ENCODE measurements around the gene PRSS57.
"Not testable (repeated sequence)": the region's sequence is repeated elsewhere in the genome, so short reads cannot be mapped to it uniquely, and the experiment has no call there.

PRSS57 gene

DNA sequence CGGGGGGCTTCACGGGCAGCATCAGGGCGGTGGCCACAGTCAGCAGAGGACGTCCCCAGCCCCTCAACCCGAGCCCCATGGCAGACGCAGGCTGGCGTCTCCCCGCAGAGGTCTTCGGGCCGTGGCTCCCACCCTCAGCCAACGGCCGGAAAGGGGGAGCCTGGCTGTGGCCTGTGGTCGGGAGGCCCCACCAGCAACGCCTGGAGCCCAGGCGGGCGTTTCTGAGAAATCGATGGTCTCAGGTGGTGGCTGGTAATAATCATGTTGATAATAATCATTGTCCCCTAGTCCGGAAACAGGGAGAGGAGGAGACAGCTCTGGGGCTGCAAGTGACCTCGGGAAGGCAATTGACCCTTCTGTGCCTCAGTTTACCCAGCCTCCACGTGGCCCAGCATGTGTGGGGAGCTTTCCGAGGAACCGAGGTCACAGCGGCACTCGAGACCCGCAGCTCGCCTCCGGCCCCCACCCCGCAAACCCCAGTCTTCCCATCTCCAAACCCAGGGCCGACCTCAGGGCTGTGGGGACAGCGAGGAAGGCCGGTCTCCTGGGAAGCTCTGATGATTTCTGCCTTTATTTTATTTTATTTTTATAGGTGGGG, at the start of gene PRSS57:
Gene PRSS57, minus strand, starts transcription at position 101 of the 598 bp plus-strand sequence. Its CDS starts 22 bp downstream, at position 79.
- DNase-seq (ENCODE audit: extremely low spot score) = no peak
- ChIA-PET CTCF (no interaction called here), POLR2A (no interaction called here)
- TF ChIP-seq, protein P1, sequence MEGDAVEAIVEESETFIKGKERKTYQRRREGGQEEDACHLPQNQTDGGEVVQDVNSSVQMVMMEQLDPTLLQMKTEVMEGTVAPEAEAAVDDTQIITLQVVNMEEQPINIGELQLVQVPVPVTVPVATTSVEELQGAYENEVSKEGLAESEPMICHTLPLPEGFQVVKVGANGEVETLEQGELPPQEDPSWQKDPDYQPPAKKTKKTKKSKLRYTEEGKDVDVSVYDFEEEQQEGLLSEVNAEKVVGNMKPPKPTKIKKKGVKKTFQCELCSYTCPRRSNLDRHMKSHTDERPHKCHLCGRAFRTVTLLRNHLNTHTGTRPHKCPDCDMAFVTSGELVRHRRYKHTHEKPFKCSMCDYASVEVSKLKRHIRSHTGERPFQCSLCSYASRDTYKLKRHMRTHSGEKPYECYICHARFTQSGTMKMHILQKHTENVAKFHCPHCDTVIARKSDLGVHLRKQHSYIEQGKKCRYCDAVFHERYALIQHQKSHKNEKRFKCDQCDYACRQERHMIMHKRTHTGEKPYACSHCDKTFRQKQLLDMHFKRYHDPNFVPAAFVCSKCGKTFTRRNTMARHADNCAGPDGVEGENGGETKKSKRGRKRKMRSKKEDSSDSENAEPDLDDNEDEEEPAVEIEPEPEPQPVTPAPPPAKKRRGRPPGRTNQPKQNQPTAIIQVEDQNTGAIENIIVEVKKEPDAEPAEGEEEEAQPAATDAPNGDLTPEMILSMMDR (IDR thresholded peaks at IDR 0.05; ENCODE audit: control extremely low read depth, extremely low read depth, low read depth, missing control alignments) = no peak

DNA sequence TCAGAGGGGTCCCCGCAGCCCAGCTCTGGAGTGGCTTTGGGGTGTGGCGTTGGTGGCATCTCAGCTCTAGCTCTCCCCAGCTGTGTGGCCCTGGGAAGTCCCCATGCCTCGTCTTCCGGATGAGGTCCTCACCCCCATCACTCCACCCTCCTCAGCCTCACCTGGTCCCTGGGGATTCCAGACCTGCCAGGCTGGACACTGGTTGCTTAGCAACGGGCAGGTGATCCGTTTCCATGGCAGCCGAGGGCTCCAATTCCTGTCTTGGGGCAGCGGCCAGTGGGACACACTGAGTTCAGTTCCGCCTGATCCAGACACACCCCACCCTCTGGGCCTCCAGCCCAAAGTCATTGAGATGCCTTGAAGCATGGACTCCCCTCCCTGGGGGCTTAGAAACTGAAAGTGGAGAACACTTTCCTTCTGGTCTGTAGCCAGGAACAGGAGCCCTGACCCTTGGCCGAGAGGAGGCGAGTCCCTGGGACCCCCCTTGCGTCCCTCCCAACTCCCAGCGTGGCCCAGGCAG, 48.0 kb upstream of the PRSS57 start:
- ChIA-PET CTCF (interaction anchor here (1.6 kb wide), 1 partner anchor 9 kb away, joined by 5 read pairs; no protein-coding TSS in a partner anchor), POLR2A (no interaction called here)
- DNase-seq (ENCODE audit: extremely low spot score) = peak; percentile 59
- TF ChIP-seq, protein P1 (IDR thresholded peaks at IDR 0.05; ENCODE audit: control extremely low read depth, extremely low read depth, low read depth, missing control alignments) = no peak

DNA sequence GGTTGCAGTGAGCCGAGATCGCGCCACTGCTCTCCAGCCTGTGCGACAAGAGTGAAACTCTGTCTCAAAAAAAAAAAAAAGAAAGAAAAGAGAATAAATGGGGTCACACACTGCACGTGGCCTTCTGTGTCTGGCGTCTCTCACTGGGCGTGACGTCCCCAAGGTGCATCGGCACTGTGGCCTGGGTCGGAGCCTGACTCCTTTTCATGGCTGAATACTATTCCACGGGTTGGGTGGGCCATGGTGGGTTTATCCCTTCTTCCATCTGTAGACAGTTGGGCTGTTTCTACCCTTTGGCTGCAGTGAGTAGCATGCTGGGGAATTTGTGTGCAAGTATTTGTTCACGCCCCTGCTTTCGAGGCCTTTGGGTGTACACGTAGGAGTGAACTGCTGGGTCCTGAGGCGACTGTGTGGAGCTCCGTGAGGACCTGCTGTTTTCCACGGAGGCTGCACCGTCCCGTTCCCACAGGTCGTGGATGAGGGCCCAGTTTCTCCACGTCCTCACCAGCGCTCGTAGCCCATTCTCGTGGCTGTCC, 47.4 kb upstream of the PRSS57 start:
- no peak for DNase-seq (ENCODE audit: extremely low spot score)
- ChIA-PET CTCF (no interaction called here), POLR2A (no interaction called here)
- TF ChIP-seq, protein P1 (IDR thresholded peaks at IDR 0.05; ENCODE audit: control extremely low read depth, extremely low read depth, low read depth, missing control alignments) = no peak

DNA sequence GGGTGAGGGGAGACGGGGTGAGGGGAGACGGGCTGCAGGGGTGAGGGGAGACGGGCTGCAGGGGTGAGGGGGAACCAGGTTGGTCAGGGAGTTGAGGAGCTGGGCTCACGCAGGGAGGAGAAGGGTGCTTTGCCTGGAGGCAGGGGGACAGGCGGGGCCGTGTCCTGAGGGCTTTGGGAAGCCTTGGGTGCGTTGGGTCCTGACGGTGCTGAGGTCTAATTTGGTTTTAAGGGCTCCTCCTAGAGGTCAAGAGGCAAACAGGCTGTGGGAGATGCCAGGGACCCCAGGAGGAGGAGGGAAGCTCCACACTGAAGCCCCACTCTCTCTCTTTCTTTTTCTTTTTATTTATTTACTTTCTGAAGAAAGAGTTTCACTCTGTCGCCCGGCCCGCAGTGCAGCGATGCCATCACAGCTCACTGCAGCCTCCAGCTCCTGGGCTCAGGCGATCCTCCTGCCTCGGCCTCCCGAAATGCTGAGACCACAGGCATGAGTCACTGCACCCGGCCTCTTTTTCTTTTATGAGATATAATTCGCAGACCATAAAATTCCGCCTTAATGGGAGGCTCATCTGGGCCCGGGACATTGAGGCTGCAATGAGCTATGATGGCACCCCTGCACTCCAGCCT, 46.4 kb upstream of the PRSS57 start:
- CTCF ChIA-PET = no interaction called here
- TF ChIP-seq, protein P1 (IDR thresholded peaks at IDR 0.05; ENCODE audit: control extremely low read depth, extremely low read depth, low read depth, missing control alignments) = peak; percentile 21
- POLR2A ChIA-PET = no interaction called here
- no peak for DNase-seq (ENCODE audit: extremely low spot score)

DNA sequence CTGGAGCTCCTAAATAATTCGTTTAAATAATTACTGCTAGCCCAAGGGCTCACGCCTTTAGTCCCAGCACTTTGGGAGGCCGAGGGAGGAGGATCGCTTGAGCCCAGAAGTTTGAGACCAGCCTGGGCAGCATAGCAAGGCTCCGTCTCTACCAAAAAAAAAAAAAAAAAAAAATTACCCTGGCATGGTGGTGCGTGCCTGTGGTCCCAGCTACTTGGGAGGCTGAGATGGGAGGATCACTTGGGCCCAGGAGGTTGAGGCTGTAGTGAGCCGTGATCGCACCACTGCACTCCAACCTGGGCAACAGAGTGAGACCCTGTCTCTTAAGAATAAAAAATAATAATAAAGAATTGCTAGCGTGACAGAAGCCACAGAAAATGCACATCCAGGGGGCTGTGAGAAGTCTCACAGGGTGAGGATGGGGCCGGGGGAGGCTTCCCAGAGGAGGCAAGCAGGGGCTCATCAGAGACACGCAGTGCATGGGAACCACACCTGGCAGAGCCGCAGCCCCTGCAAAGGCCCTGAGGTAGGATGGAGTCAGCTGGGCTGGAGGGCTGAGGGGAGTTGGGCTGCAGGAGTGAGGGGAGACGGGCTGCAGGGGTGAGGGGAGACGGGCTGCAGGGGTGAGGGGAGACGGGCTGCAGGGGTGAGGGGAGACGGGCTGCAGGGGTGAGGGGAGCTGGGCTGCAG, 45.7 kb upstream of the PRSS57 start:
- CTCF ChIA-PET; POLR2A ChIA-PET; DNase-seq (ENCODE audit: extremely low spot score): not testable (repeated sequence)

DNA sequence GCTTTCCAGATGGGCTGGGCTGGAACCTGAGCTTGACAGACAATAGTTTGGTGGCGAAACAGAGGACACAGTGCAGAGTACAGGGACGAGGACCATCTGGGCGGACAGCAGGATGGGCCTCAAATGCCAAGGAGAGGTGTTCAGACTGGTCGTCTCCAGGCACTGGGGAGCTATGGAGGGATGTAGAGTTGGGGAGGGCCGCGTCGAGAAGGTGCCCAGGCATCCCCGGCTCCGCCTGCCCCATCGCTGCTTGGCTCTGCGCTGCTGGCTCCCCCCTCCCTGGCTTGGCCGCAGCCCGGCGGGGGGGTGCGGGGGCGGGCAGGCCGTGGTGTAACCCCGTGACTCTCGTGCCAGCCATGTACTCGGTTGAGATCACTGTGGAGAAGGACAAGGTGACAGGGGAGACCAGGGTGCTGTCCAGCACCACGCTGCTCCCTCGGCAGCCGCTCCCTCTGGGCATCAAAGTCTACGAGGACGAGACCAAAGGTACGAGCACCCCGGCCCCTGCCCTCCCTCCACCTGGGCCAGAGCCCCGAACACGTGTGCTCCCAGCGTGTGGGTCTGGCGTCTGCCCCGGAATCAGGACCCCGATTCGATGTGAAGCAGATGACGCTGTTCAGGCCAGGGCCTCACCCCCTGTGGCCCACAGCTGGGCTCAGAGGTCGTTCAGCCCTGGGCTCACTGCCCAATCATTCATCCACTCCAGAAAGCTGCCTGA, 44.9 kb upstream of the PRSS57 start:
- POLR2A ChIA-PET = no interaction called here
- DNase-seq (ENCODE audit: extremely low spot score) = no peak
- TF ChIP-seq, protein P1 (IDR thresholded peaks at IDR 0.05; ENCODE audit: control extremely low read depth, extremely low read depth, low read depth, missing control alignments) = no peak
- CTCF ChIA-PET = interaction anchor here (1.3 kb wide), 1 partner anchor 9 kb away, joined by 4 read pairs; no protein-coding TSS in a partner anchor
